T1000 (cell line): ENCODE data around the gene MBOAT1.

Experiments
- DNase-seq: peaks from one replicate; lab custom pipeline; 2025; ENCODE audit warnings: mixed read lengths; lab: John Stamatoyannopoulos, UW

MBOAT1 gene

DNA sequence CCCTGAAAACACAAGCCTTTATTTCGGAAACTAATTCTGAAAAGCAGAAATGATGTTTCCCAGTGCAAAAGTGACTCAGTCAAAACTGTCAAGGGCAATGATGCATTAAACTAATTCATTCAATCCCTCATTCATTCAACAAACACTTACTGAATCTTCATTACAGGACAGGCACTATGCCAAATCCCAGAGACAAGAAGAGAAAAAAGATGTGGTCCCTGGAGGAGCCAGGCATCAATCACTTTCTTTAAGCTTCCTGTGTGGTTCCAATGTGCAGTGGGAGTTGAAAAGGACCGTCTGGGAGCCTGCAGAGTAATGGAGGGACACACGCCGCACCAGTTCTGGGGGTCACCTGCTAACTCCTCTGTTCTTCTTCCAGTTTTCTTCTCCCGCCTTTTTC is 113.1 kb downstream of the MBOAT1 start:
- DNase-seq: no peak

DNA sequence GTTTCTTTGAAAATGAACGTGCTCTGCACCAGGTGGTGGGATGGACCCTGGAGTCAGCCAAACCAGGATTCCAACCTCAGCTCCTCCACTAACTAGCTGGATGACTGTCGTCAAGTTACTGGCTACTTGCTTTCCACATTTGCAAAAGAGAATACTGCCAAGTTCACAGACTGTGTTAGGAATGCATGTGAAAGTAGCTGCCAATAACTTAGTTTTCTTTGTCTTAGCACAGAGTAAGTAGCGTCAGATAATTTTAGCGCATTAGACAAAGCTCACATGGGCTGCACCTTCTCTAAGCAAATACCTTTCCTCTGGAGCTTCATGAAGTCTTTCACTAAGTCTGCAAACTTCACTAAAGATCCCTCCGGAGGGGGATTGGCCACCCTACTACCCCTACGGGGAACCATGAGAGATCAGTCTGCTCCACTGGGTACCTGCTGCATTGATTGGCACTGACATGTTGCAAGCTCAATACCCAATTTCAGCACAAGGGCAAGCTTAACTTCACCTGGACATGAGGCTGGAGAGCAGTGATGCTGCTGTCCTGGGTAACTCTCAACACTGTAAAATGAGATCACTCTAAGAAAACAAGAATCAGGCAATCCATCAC is 113.9 kb downstream of the MBOAT1 start:
- no peak for DNase-seq

- DNase-seq: no peak
Observed at GRCh38 chr6:20096536-20096935, 115.7 kb downstream of the MBOAT1 start.

DNA sequence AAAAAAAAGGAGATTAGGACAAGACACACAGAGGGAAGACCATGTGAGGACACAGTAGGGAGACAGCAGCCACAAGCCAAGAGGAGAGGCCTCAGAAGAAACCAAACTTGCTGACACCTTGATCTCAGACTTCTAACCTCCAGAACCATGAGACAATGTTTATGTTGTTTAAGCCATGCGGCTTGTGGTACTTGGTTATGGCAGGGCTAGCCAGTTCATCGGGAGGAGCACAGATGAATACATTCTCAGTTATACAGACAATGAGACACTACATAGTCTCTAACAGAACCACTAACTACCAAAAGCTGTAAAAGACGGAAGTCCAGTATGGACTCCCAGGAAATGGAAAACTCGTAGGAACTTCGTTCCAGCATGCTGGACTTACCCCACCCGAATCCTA is 116.8 kb downstream of the MBOAT1 start:
- no peak for DNase-seq

- DNase-seq: no peak
Observed at GRCh38 chr6:20092071-20092566, 120.2 kb downstream of the MBOAT1 start.

DNA sequence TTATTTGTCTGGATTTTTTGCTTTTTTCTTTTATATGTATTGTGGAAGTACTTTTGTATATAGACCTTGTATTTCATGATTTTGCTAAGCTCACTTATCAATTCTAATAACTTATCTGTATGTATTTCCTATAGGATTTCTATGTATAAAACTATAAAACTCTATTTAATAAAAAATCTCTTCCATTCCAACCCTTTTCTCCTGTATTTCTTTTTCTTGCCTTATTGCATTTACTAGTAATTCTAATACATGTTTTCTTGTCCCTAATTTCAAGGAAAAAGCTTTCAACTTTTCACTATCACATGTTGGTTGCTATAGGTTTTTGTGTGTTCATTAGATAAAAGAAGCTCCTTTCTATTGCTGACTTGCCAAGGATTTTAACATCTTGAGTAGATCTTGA is 125.3 kb downstream of the MBOAT1 start:
- no peak for DNase-seq

DNA sequence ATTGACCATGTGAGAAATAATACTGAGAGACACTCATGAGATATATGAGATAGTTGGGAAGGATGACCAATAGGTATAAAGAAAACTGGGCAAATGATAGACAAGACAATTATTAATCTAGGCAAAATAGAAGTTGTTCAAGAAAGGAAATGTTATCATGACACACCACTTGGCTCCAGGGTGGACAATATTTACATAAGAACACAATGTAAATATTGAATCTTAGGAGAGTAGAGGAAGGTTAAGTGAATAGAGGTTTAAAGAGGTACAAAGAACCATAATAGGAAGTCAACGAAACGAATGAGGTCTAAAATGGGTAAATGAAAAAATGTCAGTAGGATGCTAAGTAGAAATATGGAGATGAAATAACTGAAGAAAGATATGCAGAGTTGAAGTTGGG is 126.5 kb downstream of the MBOAT1 start:
- no peak for DNase-seq

DNA sequence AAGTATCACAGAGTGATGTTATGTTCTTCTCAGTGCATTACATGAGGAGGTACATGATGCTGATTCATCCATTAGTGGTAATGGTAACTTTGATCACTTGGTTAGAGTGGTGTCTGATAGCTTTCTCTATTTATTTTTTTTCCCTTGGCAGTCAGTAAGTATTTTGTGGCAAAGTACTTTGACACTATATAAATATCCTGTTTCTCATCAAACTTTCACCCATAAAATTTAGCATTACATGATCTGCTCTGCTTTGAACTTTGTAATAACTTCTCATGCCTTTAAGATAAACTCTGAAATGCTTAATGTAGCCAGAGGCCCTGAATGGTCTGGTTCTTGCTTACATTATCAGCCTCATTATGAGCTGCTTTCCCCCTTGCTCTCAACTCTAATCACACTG is 127.9 kb downstream of the MBOAT1 start:
- DNase-seq: no peak

- no peak for DNase-seq
Observed at GRCh38 chr6:20071998-20072397, 140.3 kb downstream of the MBOAT1 start.

DNA sequence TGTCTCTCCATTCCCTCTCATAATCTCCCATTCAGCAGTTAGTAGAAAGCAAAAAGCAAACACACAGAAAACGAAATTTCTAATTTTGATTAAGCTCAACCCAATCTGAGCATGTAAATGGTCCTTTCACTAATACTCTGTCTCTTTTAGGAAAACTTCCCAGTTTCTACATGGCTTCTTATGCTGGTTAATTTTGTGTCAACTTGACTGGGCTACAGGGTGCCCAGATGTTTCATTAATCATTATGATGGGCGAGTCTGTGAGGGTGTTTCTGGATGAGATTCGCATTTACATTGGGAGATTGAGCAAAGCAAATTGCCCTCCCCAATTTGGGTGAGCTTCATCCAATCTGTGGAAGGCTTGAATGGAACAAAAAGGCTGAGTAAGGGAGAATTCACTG is 142.2 kb downstream of the MBOAT1 start:
- DNase-seq: no peak

GRCh38 chr6:20069021-20069522 is 143.2 kb downstream of the MBOAT1 start:
- no peak for DNase-seq

GRCh38 chr6:20068421-20068988 is 143.8 kb downstream of the MBOAT1 start:
- DNase-seq: no peak

- no peak for DNase-seq
Observed at GRCh38 chr6:20061952-20062351, 150.3 kb downstream of the MBOAT1 start.

DNA sequence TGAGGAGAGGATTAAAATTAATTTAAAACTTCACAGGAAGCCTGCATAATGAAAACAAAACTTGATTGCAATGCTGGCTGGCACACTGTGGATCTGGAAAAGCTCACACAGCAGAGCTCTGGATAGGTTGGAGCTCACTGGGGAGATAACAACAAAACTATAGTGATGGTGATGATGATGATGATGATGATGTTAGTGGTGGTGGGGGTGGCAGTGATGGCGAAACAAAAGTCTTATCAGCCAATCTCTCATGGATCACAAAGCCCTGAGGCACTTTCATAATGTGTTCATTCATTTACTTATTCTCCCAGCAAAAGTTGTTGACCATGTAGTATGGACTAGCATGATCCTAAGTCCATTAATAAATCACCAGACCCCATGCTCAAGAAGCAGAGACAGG is 152.0 kb downstream of the MBOAT1 start:
- DNase-seq: no peak

- no peak for DNase-seq
Observed at GRCh38 chr6:20058912-20059311, 153.4 kb downstream of the MBOAT1 start.

GRCh38 chr6:20058121-20058905 is 154.0 kb downstream of the MBOAT1 start:
- DNase-seq: no peak

GRCh38 chr6:20056350-20056992 is 155.8 kb downstream of the MBOAT1 start:
- no peak for DNase-seq

- DNase-seq: no peak
Observed at GRCh38 chr6:20055916-20056315, 156.4 kb downstream of the MBOAT1 start.
